GM18909 (cell line): ENCODE results near the gene DLGAP4.
"Not testable (repeated sequence)": the region's sequence is repeated elsewhere in the genome, so short reads cannot be mapped to it uniquely, and the experiment has no call there.

Experiments
- ATAC-seq: cut with Tn5 transposase; IDR thresholded peaks from one replicate; pipeline ENCODE4 v1.9.1; 2021; ENCODE audit warnings: mild to moderate bottlenecking; ENCODE audit not compliant: unreplicated experiment, poor library complexity

Gene DLGAP4

GRCh38 chr20:36519944-36520343 is 213.8 kb downstream of the DLGAP4 start:
- ATAC-seq: no peak

- ATAC-seq: no peak
Measured at GRCh38 chr20:36521526-36521925, 215.4 kb downstream of the DLGAP4 start.

- not testable (repeated sequence) for ATAC-seq
Measured at GRCh38 chr20:36522412-36522811, 216.3 kb downstream of the DLGAP4 start.

- ATAC-seq: no peak
Measured at GRCh38 chr20:36523341-36523740, 217.2 kb downstream of the DLGAP4 start.

- no peak for ATAC-seq
Measured at GRCh38 chr20:36525620-36526365, 219.7 kb downstream of the DLGAP4 start.

GRCh38 chr20:36526521-36527011 is 220.4 kb downstream of the DLGAP4 start:
- ATAC-seq: no peak

GRCh38 chr20:36527331-36528125 is 221.4 kb downstream of the DLGAP4 start:
- no peak for ATAC-seq

- no peak for ATAC-seq
Measured at GRCh38 chr20:36528176-36528874, 222.2 kb downstream of the DLGAP4 start.

GRCh38 chr20:36528875-36529417 is 222.8 kb downstream of the DLGAP4 start:
- no peak for ATAC-seq

- no peak for ATAC-seq
Measured at GRCh38 chr20:36532388-36532787, 226.2 kb downstream of the DLGAP4 start.

- no peak for ATAC-seq
Measured at GRCh38 chr20:36532822-36533221, 226.7 kb downstream of the DLGAP4 start.

- ATAC-seq: no peak
Measured at GRCh38 chr20:36538026-36538722, 232.0 kb downstream of the DLGAP4 start.

GRCh38 chr20:36540551-36541211 is 234.5 kb downstream of the DLGAP4 start:
- ATAC-seq: no peak

GRCh38 chr20:36541227-36541767 is 235.2 kb downstream of the DLGAP4 start, which contains the start of gene MYL9:
Gene MYL9 (plus strand): TSS chr20:36541519. CDS start chr20:36544885, 3,366 bp downstream.
- no peak for ATAC-seq

- ATAC-seq: no peak
Measured at GRCh38 chr20:36541768-36542488, 235.8 kb downstream of the DLGAP4 start.

- ATAC-seq: no peak
Measured at GRCh38 chr20:36542516-36543183, 236.5 kb downstream of the DLGAP4 start.

- no peak for ATAC-seq
Measured at GRCh38 chr20:36543184-36544133, 237.3 kb downstream of the DLGAP4 start.
